HEK293 (cell line): ENCODE results near the gene FOXD1.

Experiments used
- CTCF ChIA-PET: fragments of 350-600 bp; formaldehyde crosslinking; extraction: SDS; loops from one replicate; lab custom pipeline; 2021; ENCODE audit warnings: antibody characterized with exemption; lab: Yijun Ruan, JAX
- POLR2A ChIA-PET: fragments of 300-600 bp; formaldehyde crosslinking; extraction: SDS; loops from one replicate; lab custom pipeline; 2020; ENCODE audit warnings: antibody characterized with exemption, inconsistent platforms; lab: Yijun Ruan, JAX
- H3K27ac ChIP-seq: fragments of 200-500 bp; sonication (Bioruptor generic); 2 replicates; pipeline ENCODE4 v1.5.1; 2014; ENCODE audit warnings: low read depth, low read length, control low read depth, inconsistent platforms; ENCODE audit errors: extremely low read depth
- H3K36me3 ChIP-seq, 2 experiments: fragments of 200-500 bp in 1 of 2; sonication (Bioruptor generic) in 1 of 2; 1 replicate in 1 of 2; 2 replicates in 1 of 2; pipeline ENCODE4 v1.5.1; 2014 to 2017; ENCODE audit warnings: inconsistent platforms in 2 of 2, low read length in 2 of 2; ENCODE audit not compliant: control insufficient read depth in 2 of 2, insufficient read depth in 1 of 2
- H3K4me1 ChIP-seq: fragments of 200-500 bp; sonication (Bioruptor generic); 2 replicates; pipeline ENCODE4 v1.5.1; 2014; ENCODE audit warnings: mild to moderate bottlenecking, low read length, inconsistent platforms; ENCODE audit not compliant: control insufficient read depth, insufficient read depth
- H3K4me3 ChIP-seq: 2 replicates; pipeline ENCODE4 v1.5.1; 2011; ENCODE audit warnings: low read depth, mild to moderate bottlenecking, control low read depth, low read length, moderate library complexity
- H3K9me3 ChIP-seq: fragments of 200-500 bp; sonication (Bioruptor generic); 2 replicates; pipeline ENCODE4 v1.5.1; 2014; ENCODE audit warnings: low read depth, low read length, inconsistent platforms; ENCODE audit not compliant: control insufficient read depth, insufficient read depth
- BCL11B ChIP-seq: fragments of 450-650 bp; formaldehyde crosslinking; IDR thresholded peaks from 2 replicates; pipeline ENCODE4 v1.5.1; 2016; ENCODE audit warnings: low read depth, missing biosample characterization, missing genetic modification characterization
- FEZF1 ChIP-seq: fragments of 450-650 bp; formaldehyde crosslinking; IDR thresholded peaks from 2 replicates; pipeline ENCODE4 v1.5.1; 2016; ENCODE audit warnings: missing biosample characterization, missing genetic modification characterization
- GLI2 ChIP-seq: fragments of 450-650 bp; formaldehyde crosslinking; IDR thresholded peaks from 2 replicates; pipeline ENCODE4; 2017; ENCODE audit warnings: missing biosample characterization, missing genetic modification characterization, low read depth, borderline replicate concordance
- OVOL3 ChIP-seq: fragments of 450-650 bp; formaldehyde crosslinking; IDR thresholded peaks from 2 replicates; pipeline ENCODE4 v1.5.1; 2016; ENCODE audit warnings: missing biosample characterization, missing genetic modification characterization
- SCRT1 ChIP-seq: fragments of 450-650 bp; formaldehyde crosslinking; IDR thresholded peaks from 2 replicates; pipeline ENCODE4 v1.5.1; 2016; ENCODE audit warnings: missing biosample characterization, missing genetic modification characterization, borderline replicate concordance
- SCRT2 ChIP-seq: fragments of 450-650 bp; formaldehyde crosslinking; IDR thresholded peaks from 2 replicates; pipeline ENCODE4 v1.5.1; 2016; ENCODE audit warnings: missing biosample characterization, missing genetic modification characterization
- SETDB1 ChIP-seq: IDR thresholded peaks from one replicate; pipeline ENCODE4 v1.6.1; 2017; ENCODE audit warnings: mild to moderate bottlenecking, low read length, moderate library complexity, mixed read lengths; ENCODE audit not compliant: insufficient read length
- WT1 ChIP-seq: fragments of 450-650 bp; formaldehyde crosslinking; IDR thresholded peaks from 2 replicates; pipeline ENCODE4 v1.5.1; 2016; ENCODE audit warnings: missing biosample characterization, missing genetic modification characterization
- ZFP37 ChIP-seq: fragments of 450-650 bp; formaldehyde crosslinking; IDR thresholded peaks from 2 replicates; pipeline ENCODE4 v1.5.1; 2016; ENCODE audit warnings: missing biosample characterization, missing genetic modification characterization
- ZNF157 ChIP-seq: fragments of 450-650 bp; formaldehyde crosslinking; IDR thresholded peaks from 2 replicates; pipeline ENCODE4 v1.5.1; 2016; ENCODE audit warnings: missing biosample characterization, missing genetic modification characterization
- ZNF214 ChIP-seq: fragments of 450-650 bp; formaldehyde crosslinking; IDR thresholded peaks from 2 replicates; pipeline ENCODE4 v1.5.1; 2017; ENCODE audit warnings: missing biosample characterization, mild to moderate bottlenecking, missing genetic modification characterization, borderline replicate concordance
- ZNF302 ChIP-seq: fragments of 450-650 bp; formaldehyde crosslinking; IDR thresholded peaks from 2 replicates; pipeline ENCODE4 v1.5.1; 2016; ENCODE audit warnings: missing biosample characterization, missing genetic modification characterization, low read depth
- ZNF311 ChIP-seq: fragments of 450-650 bp; formaldehyde crosslinking; IDR thresholded peaks from 2 replicates; pipeline ENCODE4 v1.5.1; 2017; ENCODE audit warnings: missing biosample characterization, missing genetic modification characterization, borderline replicate concordance
- ZNF341 ChIP-seq: fragments of 450-650 bp; formaldehyde crosslinking; IDR thresholded peaks from 2 replicates; pipeline ENCODE4; 2016; ENCODE audit warnings: low read depth, missing biosample characterization, missing genetic modification characterization
- ZNF510 ChIP-seq: fragments of 450-650 bp; formaldehyde crosslinking; IDR thresholded peaks from 2 replicates; pipeline ENCODE4 v1.5.1; 2018; ENCODE audit warnings: mild to moderate bottlenecking, missing genetic modification characterization, missing biosample characterization; ENCODE audit not compliant: insufficient replicate concordance
- ZNF530 ChIP-seq: fragments of 450-650 bp; formaldehyde crosslinking; IDR thresholded peaks from 2 replicates; pipeline ENCODE4 v1.5.1; 2016; ENCODE audit warnings: low read depth, missing biosample characterization, missing genetic modification characterization
- ZNF747 ChIP-seq: fragments of 450-650 bp; formaldehyde crosslinking; IDR thresholded peaks from 2 replicates; pipeline ENCODE4 v1.5.1; 2016; ENCODE audit warnings: missing biosample characterization, missing genetic modification characterization
- ZSCAN30 ChIP-seq: fragments of 450-650 bp; IDR thresholded peaks from 2 replicates; pipeline ENCODE4 v1.5.1; 2018; ENCODE audit warnings: missing biosample characterization, mild to moderate bottlenecking, missing genetic modification characterization, moderate library complexity
- TF ChIP-seq, protein P1 (sequence below): fragments of 450-650 bp; formaldehyde crosslinking; IDR thresholded peaks from 2 replicates; pipeline ENCODE4 v1.5.1; 2017; ENCODE audit warnings: missing biosample characterization, mild to moderate bottlenecking, missing genetic modification characterization, moderate library complexity
- TF ChIP-seq, protein P2 (sequence below): fragments of 450-650 bp; IDR thresholded peaks from 2 replicates; pipeline ENCODE4 v1.5.1; 2018; ENCODE audit warnings: missing biosample characterization, missing genetic modification characterization
- TF ChIP-seq, protein P3 (sequence below): fragments of 450-650 bp; formaldehyde crosslinking; IDR thresholded peaks from 2 replicates; pipeline ENCODE4 v1.5.1; 2017; ENCODE audit warnings: missing biosample characterization, missing genetic modification characterization
- TF ChIP-seq, protein P4 (sequence below): fragments of 450-650 bp; formaldehyde crosslinking; IDR thresholded peaks from 2 replicates; pipeline ENCODE4 v1.5.1; 2016; ENCODE audit warnings: missing biosample characterization, missing genetic modification characterization

Gene FOXD1

DNA sequence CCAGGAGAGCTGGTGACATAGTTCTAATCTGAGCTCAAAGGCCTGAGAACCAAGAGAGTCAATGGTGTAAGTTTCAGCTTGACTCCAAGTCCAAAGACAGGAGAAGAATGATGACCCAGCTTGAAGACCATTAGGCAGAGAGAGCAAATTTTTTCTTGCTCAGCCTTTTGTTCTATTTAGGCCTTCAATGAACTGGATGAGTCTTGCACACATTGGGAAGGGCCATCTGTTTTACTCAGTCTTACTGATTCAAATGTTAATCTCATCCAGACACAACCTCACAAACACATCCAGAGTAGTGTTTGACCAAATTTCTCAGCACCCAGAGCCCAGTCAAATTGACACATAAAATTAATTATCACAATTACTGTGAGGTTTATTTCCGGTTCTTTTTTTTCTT, 42.6 kb upstream of the FOXD1 start:
- no peaks in the 10 kb centered on the region for H3K36me3 ChIP-seq
- ChIA-PET CTCF (interaction anchor here (0.6 to 1.2 kb wide), 3 partner anchors 35 to 422 kb away, joined by 3 read pairs; no protein-coding TSS in a partner anchor), POLR2A (no interaction called here)
- H3K9me3 ChIP-seq, result no peaks in the 10 kb centered on the region
- no peak overlapping the region for H3K27ac ChIP-seq
- H3K4me1 ChIP-seq, result no peaks in the 10 kb centered on the region
- no peak overlapping the region for H3K4me3 ChIP-seq
- TF ChIP-seq ZNF530 (no peak), ZNF157 (tag by site-specific recombination) (no peak), SCRT1 (no peak), SCRT2 (tag by site-specific recombination) (no peak), ZNF302 (tag by site-specific recombination) (no peak), ZNF747 (no peak), ZFP37 (tag by site-specific recombination) (no peak), ZNF214 (tag by site-specific recombination) (no peak), WT1 (tag by site-specific recombination) (no peak), GLI2 (tag by site-specific recombination) (no peak), BCL11B (tag by site-specific recombination) (no peak), ZNF341 (tag by site-specific recombination) (no peak), OVOL3 (tag by site-specific recombination) (no peak), ZSCAN30 (tag by site-specific recombination) (no peak), ZNF311 (tag by site-specific recombination) (no peak), SETDB1 (no peak), ZNF510 (tag by site-specific recombination) (no peak)
- TF ChIP-seq, protein P1, sequence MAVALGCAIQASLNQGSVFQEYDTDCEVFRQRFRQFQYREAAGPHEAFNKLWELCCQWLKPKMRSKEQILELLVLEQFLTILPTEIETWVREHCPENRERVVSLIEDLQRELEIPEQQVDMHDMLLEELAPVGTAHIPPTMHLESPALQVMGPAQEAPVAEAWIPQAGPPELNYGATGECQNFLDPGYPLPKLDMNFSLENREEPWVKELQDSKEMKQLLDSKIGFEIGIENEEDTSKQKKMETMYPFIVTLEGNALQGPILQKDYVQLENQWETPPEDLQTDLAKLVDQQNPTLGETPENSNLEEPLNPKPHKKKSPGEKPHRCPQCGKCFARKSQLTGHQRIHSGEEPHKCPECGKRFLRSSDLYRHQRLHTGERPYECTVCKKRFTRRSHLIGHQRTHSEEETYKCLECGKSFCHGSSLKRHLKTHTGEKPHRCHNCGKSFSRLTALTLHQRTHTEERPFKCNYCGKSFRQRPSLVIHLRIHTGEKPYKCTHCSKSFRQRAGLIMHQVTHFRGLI (tag by site-specific recombination), result no peak
- TF ChIP-seq, protein P2, sequence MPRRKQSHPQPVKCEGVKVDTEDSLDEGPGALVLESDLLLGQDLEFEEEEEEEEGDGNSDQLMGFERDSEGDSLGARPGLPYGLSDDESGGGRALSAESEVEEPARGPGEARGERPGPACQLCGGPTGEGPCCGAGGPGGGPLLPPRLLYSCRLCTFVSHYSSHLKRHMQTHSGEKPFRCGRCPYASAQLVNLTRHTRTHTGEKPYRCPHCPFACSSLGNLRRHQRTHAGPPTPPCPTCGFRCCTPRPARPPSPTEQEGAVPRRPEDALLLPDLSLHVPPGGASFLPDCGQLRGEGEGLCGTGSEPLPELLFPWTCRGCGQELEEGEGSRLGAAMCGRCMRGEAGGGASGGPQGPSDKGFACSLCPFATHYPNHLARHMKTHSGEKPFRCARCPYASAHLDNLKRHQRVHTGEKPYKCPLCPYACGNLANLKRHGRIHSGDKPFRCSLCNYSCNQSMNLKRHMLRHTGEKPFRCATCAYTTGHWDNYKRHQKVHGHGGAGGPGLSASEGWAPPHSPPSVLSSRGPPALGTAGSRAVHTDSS (tag by site-specific recombination), result no peak

DNA sequence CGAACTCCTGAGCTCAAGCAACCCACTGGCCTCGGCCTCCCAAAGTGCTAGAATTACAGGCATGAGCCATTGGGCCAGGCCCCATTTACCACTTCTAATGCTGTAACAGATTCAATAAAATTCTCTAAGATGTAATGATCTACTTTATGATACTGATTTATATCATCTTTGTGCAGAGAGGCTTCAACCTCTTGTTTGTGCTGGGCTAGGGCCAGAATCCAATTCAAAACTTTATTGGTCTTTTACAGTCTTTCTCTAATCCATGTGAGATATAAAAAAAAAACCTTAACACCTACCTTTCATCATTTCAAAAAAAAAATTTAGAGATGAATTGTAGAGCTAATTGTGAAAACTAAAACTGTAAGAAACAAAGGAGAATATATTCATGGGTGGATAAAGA, 41.5 kb upstream of the FOXD1 start:
- no peak overlapping the region for H3K4me3 ChIP-seq
- H3K4me1 ChIP-seq, result no peaks in the 10 kb centered on the region
- ChIA-PET POLR2A (no interaction called here), CTCF (no interaction called here)
- H3K27ac ChIP-seq, result no peak overlapping the region
- TF ChIP-seq, protein P3, sequence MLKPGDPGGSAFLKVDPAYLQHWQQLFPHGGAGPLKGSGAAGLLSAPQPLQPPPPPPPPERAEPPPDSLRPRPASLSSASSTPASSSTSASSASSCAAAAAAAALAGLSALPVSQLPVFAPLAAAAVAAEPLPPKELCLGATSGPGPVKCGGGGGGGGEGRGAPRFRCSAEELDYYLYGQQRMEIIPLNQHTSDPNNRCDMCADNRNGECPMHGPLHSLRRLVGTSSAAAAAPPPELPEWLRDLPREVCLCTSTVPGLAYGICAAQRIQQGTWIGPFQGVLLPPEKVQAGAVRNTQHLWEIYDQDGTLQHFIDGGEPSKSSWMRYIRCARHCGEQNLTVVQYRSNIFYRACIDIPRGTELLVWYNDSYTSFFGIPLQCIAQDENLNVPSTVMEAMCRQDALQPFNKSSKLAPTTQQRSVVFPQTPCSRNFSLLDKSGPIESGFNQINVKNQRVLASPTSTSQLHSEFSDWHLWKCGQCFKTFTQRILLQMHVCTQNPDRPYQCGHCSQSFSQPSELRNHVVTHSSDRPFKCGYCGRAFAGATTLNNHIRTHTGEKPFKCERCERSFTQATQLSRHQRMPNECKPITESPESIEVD (tag by site-specific recombination), result peak; percentile 56; the same call in 1 of the 2 replicates
- TF ChIP-seq FEZF1 (tag by site-specific recombination), result peak; percentile 29; the same call in 1 of the 2 replicates
- TF ChIP-seq, protein P4, sequence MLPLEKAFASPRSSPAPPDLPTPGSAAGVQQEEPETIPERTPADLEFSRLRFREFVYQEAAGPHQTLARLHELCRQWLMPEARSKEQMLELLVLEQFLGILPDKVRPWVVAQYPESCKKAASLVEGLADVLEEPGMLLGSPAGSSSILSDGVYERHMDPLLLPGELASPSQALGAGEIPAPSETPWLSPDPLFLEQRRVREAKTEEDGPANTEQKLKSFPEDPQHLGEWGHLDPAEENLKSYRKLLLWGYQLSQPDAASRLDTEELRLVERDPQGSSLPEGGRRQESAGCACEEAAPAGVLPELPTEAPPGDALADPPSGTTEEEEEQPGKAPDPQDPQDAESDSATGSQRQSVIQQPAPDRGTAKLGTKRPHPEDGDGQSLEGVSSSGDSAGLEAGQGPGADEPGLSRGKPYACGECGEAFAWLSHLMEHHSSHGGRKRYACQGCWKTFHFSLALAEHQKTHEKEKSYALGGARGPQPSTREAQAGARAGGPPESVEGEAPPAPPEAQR (tag by site-specific recombination), result no peak
- no peaks in the 10 kb centered on the region for H3K9me3 ChIP-seq
- H3K36me3 ChIP-seq, result no peaks in the 10 kb centered on the region
